PFSK-1 (cell line): Measurements from ENCODE around the gene RBM18.

Experiments used
- POLR2AphosphoS5 ChIP-seq: IDR thresholded peaks from 2 replicates; pipeline ENCODE4 v1.6.1; 2012; ENCODE audit warnings: low read depth, mild to moderate bottlenecking, control low read depth, low read length, moderate library complexity
- SIN3A ChIP-seq: IDR thresholded peaks from 2 replicates; pipeline ENCODE4 v1.6.1; 2012; ENCODE audit warnings: mild to moderate bottlenecking, low read length, moderate library complexity, borderline replicate concordance; ENCODE audit not compliant: insufficient read depth
- TAF1 ChIP-seq: IDR thresholded peaks from 2 replicates; pipeline ENCODE4 v1.6.1; 2012; ENCODE audit warnings: low read length, control low read depth, borderline replicate concordance; ENCODE audit not compliant: insufficient read depth
- TF ChIP-seq, protein P1 (sequence below), 2 experiments: IDR thresholded peaks; 2 replicates each; pipeline versions ENCODE4 v1.6.1 to v1.8.0; 2011 to 2012; ENCODE audit warnings: low read depth in 2 of 2, low read length in 2 of 2, control low read depth in 1 of 2, inconsistent platforms in 1 of 2, mild to moderate bottlenecking in 1 of 2, moderate library complexity in 1 of 2; ENCODE audit not compliant: insufficient read depth in 1 of 2

DNA sequence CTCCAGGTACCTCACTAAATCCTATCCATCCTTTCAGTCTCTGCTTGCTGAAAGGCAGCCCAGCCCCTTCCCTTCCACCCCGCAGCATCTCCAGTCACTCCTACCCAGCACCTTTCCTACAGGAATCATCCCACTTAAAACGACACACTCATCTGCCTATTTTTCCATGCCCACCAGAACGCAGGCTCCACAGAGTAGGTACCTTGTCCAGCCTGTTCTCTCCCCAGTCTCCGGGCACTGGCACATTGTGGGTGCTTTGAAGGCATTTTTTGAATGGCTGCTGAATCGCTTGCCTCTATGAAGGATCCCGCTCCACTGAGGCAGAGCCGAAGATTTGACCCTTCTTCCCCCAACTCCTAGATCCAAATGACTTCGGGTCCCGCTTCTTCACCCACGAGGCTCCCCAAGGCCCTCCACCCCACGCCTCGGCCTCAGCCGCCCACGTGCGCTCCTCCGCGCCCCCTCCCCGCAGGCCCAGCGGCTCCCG, 51.5 kb downstream of the RBM18 start:
- TF ChIP-seq POLR2AphosphoS5 (no peak), SIN3A (no peak), TAF1 (no peak)
- TF ChIP-seq, protein P1, sequence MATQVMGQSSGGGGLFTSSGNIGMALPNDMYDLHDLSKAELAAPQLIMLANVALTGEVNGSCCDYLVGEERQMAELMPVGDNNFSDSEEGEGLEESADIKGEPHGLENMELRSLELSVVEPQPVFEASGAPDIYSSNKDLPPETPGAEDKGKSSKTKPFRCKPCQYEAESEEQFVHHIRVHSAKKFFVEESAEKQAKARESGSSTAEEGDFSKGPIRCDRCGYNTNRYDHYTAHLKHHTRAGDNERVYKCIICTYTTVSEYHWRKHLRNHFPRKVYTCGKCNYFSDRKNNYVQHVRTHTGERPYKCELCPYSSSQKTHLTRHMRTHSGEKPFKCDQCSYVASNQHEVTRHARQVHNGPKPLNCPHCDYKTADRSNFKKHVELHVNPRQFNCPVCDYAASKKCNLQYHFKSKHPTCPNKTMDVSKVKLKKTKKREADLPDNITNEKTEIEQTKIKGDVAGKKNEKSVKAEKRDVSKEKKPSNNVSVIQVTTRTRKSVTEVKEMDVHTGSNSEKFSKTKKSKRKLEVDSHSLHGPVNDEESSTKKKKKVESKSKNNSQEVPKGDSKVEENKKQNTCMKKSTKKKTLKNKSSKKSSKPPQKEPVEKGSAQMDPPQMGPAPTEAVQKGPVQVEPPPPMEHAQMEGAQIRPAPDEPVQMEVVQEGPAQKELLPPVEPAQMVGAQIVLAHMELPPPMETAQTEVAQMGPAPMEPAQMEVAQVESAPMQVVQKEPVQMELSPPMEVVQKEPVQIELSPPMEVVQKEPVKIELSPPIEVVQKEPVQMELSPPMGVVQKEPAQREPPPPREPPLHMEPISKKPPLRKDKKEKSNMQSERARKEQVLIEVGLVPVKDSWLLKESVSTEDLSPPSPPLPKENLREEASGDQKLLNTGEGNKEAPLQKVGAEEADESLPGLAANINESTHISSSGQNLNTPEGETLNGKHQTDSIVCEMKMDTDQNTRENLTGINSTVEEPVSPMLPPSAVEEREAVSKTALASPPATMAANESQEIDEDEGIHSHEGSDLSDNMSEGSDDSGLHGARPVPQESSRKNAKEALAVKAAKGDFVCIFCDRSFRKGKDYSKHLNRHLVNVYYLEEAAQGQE (IDR thresholded peaks at IDR 0.05; ENCODE audit: insufficient read depth in 1 of 2, low read depth in 2 of 2, low read length in 2 of 2): no peak
